HS-5 (cell line): ENCODE measurements around the gene P2RY2.
"Not testable (repeated sequence)": the region's sequence is repeated elsewhere in the genome, so short reads cannot be mapped to it uniquely, and the experiment has no call there.

Experiments
- DNase-seq: peaks from one replicate; pipeline ENCODE4 v3.0.0-alpha.2; 2012; ENCODE audit warnings: low read depth

Gene P2RY2

DNA sequence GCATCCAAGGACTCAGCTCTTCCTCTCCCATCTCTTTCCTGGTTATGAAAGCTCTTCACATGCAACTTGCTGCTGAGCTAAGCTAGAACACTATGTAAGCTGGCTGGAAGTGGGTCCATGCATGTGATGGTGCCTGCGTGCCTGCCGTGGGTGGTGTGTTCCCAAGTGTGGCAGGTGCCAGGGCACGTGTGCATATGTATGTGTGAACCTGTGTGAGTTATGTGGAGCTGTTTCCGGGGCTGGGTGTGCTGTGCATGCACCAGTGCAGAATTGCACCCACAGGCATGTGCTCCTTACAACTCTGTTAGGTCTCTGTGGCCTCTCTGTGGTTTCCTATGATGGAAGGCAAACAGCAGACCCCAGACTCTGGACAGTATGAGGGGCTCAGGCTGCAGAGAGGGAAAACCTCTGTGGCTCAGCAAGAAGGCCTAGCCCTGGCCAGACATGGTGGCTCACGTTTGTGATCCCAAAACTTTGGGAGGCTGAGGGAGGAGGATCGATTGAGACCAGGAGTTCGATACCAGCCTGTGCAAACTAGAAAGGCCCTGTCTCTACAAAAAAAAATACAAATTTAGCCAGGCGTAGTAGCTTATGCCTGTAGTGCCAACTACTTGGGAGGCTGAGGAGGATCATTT lies 49.9 kb downstream of the P2RY2 start:
- DNase-seq: no peak

DNA sequence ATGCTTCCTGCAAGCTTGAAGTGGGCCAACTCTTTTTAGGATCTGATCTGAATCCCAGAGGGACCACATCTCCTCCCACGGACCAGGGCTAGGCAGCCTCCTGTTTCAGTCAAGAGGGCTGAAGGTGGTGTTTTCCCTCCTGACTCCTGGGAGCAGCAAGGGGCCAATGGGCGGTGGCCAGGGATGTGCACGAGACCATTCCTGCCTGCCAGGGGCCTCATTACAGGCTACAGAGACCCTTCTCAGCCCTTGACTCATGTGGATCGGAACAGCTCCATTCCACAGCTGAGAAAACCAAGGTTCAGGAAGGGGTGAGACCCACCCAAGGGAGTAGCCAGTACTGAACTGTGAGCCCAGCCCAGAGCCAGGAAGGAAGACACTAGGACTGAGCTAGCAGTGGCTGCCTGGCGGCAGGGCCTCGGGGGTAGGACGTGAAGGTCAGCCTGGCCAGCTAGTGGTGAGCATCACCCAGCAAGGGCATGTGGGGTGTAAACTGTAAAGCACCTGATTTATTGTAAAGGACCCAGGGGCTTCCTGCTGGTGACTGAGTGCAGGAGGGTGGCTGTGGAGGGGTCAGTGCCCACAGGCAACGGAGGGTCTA lies 50.7 kb downstream of the P2RY2 start:
- DNase-seq: no peak

- DNase-seq: no peak
Observed at GRCh38 chr11:73269459-73270015, 51.5 kb downstream of the P2RY2 start.

- no peak for DNase-seq
Observed at GRCh38 chr11:73270016-73270854, 52.2 kb downstream of the P2RY2 start.

GRCh38 chr11:73270855-73271477 lies 52.9 kb downstream of the P2RY2 start:
- DNase-seq: no peak

DNA sequence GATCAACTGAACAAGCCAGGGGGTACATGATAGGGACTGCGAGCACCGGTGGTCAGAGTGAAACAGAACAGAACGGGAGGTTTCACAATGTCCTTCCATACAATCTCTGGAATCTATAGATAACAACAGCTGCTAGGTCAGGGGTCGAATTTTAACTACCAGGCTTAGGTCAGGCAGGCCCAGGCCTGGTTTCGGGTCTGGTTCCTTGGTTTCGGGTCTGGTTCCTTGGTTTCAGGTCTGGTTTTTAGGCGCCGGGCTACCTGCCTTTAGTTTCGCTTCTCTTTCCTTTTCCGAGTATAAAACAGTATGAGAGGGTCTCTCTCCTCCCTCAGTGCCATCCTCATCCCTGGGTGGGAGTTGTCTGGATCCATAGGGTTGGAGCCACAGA lies 53.4 kb downstream of the P2RY2 start:
- DNase-seq: not testable (repeated sequence)

GRCh38 chr11:73271936-73272679 lies 54.0 kb downstream of the P2RY2 start, which contains the start of gene P2RY6:
P2RY6 (plus strand) TSS chr11:73272338; CDS start chr11:73296519, 24,181 bp downstream.
- DNase-seq: no peak

GRCh38 chr11:73272680-73273038 lies 54.6 kb downstream of the P2RY2 start:
- DNase-seq: no peak

DNA sequence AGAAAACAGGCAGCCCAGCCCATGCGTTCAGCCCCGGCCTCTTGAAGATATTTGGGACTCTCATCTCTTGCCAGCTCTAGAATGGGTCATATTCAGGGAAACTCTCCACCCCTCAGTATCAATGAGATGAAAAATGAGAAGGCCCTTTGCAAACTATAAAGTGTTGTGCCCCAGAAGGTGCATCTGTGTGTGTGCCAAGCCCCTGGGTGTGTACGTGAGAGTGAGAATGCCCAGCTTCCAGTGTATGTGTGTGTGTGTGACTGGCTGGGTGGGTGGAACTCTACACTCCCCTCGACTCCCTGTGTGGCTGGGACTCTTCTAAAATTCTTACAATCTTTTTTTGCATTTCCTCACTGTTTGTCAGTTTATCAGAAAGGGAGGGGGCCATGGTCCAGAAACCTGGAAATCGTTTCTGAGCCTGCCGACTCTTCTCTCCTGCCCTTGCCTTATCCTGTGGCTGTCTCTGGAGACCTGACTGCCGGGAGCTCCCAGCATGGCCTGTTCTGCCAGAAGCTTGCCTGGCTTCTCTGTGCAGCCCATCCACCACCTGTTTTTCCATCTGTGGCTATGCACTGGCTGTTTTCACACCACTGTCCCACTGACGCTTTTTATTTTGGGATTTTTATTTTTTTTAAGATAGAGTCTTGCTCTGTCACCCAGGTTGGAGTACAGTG lies 55.3 kb downstream of the P2RY2 start:
- DNase-seq: no peak

DNA sequence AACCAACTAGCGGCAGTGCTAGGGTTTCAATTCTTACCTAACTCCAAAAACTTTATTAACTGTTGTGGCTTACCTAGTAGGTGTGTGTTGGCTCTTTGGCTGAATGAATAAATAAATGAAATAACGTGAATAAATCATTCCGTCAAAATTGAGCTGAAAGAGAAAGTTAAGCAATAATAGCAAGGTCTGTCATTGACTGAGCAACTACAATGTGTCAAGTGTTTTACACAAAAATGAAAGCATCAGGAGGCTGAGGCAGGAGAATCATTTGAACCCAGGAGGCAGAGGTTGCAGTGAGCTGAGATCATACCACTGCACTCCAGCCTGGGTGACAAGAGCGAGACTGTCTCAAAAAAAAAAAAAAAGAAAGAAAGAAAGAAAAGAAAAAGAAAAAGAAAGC lies 56.1 kb downstream of the P2RY2 start:
- DNase-seq: not testable (repeated sequence)

- no peak for DNase-seq
Observed at GRCh38 chr11:73274722-73275380, 56.8 kb downstream of the P2RY2 start.

- DNase-seq: no peak
Observed at GRCh38 chr11:73275381-73275750, 57.3 kb downstream of the P2RY2 start.

DNA sequence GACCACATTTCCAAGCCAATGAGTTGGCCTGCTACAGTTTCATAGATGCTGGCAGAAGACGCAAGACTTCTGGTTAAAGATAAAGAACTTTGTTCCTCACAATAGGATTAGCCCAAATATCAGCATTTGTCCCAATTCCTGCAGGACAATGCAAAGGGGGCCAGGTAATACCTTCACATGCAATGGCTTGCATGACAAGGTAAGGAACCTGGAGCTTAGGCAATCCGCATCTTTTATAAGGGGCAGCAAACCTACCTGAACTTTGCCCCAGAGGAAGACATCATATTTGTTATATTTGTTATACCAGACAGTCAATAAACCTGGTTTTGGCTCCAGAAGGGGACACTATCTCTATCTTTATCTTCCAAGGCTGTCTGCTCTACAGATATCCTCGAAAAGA lies 59.4 kb downstream of the P2RY2 start:
- no peak for DNase-seq

- no peak for DNase-seq
Observed at GRCh38 chr11:73280626-73281025, 62.5 kb downstream of the P2RY2 start.

GRCh38 chr11:73281201-73281741 lies 63.2 kb downstream of the P2RY2 start:
- DNase-seq: no peak

- DNase-seq: no peak
Observed at GRCh38 chr11:73281796-73282660, 63.9 kb downstream of the P2RY2 start.

- DNase-seq: no peak
Observed at GRCh38 chr11:73283276-73284000, 65.4 kb downstream of the P2RY2 start.

DNA sequence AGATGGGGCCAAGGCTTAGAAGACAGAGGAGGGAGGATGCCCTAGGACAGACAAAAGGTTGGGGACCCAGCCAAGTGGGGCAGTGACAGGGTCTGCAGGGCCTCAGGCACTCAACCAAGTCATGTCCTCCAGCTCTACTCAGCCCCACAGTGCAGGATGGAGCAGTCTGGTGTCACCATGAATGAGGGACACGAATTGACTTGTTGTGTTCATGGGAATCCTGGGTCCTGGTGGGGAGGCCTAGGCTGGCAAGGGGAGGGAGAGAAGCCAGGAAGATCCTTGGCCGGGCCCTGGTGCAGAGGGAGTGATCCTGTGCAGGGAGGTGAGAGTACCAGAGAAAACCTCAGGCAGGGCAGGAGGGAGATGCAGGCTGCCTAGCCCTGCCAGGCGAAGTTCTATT lies 66.0 kb downstream of the P2RY2 start:
- no peak for DNase-seq

- no peak for DNase-seq
Observed at GRCh38 chr11:73285721-73286120, 67.6 kb downstream of the P2RY2 start.
